ENCODE results near the gene TMEM272.

Gene TMEM272

DNA sequence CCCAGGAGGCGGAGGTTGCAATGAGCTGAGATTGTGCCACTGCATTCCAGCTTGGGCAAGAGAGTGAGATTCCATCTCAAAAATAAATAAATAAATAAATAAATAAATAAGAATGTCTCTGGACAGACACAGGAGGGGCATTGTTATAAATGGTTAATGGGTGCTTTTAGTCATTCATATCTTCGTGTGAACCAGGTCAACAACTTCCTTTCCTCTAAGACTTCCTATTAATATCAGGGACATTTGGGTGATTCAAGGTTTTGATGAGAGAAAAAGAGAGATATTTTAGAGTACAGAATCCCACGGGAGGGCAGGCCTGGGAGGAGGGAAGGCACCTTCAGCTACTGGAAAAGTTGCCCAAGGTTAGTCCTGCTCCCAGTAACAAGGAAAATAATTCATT lies 64.9 kb downstream of the TMEM272 start:
- DNase-seq (ENCODE audit: low read depth) = no peak

DNA sequence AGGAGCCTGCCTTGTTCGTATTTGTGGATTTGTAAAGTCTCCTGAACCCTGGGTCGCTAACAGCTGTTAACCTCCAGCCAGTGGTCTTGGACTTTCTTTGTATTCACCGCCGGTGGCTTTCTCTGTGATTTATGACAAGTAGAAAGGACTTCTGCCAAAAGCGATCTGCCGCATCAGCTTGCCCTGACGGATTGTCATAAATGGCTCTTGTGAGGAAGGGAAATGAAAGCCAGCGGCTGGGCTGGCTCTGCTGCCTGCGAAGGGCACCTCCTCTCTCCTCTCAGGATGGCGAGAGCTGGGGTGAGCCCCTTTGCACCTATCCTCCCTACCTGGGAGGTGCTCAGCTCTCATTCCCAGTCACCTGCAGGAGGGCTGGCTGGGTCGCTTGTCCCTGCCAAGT lies 66.6 kb downstream of the TMEM272 start:
- DNase-seq (ENCODE audit: low read depth) = no peak

DNA sequence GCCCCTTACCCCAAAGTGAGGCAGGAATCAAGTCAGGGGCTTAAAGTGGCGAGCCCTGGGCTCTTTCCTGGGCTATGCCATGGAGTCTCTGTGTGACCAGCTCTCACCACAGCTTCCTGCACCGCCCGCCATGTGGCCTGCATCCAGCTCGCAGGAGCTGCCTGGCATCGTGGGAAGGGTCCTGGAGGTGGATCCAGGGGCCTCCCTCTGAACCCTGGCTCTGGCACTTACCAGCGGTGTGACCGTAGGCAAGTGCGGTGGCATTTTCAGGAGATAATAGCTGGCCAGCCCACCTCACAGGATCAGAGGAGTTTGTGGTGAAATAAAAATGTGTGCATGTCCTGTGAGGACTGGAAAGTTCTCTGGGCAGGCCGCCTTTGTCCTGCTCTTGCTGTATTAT lies 67.1 kb downstream of the TMEM272 start:
- DNase-seq (ENCODE audit: low read depth) = no peak

DNA sequence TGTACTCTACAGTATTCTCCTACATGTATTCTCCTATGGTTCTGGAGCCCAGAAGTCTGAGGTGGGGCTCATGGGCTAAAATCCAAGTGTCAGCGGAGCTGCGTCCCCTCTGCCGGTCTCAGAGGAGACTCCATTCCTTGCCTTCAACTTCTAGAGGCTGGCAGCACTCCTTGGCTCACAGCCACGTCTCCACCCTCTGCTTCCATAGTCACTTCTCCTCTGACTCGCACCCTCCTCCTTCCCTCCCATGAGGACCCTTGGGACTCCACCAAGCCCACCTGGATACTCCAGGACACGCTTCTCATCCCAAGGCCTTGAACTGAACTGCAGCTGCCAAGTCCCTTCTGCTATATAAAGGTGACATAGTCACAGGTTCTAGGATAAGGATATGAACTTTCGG lies 68.8 kb downstream of the TMEM272 start:
- DNase-seq (ENCODE audit: low read depth) = no peak

DNA sequence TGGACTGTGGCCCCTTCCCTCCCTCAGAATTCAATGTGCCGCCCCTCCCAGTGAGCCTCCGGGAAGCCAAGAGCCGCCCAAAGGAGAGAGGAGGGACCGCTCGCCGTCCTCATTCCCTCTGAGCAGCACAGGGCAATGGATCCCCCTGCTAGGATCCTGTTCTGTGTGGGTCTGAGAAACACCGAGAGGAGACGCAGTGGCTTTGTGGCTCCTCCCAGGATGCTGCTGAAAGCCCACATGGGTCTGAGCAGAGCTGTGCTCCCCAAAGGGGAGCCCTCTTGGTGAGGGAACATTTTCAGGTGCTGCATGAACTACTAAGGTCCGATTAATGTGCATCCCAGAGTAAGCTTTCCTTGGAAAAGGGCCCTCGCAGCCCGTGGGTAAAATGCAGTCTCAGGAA lies 71.5 kb downstream of the TMEM272 start:
- DNase-seq (ENCODE audit: low read depth) = no peak

DNA sequence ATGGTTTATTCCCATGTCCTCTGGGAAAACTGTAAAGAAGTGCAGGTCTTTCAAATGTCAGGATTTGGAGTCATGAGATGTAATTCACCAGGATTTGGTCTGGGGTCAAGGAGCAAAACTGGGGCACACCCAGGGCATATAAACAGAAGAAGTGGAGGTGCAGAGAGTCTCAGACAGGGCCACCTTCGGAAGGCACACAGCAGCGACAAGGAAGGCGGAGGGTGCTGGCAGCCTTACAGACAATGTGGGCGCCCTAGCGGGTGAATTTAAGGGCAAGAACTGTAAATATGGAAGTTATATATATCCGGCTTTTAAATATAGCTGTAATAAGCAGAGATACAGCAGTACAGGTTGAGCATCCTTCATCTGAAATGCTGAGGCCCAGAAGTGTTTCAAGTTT lies 72.2 kb downstream of the TMEM272 start:
- no peak for DNase-seq (ENCODE audit: low read depth)

DNA sequence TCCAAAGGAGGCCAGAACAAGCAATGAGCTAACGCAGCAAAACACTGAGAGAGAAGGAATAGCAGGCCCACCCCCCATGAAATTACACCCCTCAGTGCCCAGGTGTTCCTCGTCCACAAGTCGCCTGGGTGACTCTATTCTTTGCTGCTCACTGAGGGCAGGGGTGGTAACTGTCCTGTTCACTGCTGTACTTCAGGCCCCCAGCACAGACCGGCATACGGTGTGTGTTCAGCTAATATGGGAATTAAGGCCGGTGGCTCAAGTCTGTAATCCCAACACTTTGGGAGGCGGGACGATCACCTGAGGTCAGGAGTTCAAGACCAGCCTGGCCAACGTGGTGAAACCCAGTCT lies 72.9 kb downstream of the TMEM272 start:
- no peak for DNase-seq (ENCODE audit: low read depth)

DNA sequence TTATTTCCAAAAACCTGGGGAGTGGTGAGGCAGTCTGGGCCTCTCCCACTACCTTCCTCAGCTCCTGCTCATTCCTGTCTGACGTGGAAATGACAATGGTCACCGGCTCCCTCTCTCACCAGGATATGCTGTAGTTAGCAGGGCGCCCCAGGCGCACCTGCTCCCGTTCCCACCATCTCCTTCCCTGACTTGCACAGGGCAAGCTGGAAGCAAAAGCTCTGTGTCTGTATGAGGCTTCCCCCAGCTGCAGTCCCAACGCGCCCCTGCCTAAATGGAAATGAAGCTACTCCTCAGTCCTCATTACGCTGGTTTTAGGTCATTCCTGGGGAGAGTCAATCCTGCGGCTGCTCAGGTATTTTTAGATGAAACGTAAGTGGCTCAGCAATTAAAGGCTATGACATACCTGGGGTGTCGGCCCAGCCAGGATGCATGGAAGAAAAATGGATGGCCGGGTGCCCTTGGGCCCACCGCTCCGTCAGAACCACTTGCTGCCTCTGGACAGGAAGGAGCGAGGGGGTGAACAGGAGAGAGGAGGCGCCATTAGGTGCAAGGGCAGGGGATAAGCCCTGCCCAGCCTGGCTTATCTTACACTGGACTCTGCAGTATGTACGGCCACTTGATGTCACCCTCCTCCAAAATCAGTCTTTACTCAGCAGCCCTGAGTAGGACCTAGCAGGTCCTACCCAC lies 73.4 kb downstream of the TMEM272 start:
- no peak for DNase-seq (ENCODE audit: low read depth)

DNA sequence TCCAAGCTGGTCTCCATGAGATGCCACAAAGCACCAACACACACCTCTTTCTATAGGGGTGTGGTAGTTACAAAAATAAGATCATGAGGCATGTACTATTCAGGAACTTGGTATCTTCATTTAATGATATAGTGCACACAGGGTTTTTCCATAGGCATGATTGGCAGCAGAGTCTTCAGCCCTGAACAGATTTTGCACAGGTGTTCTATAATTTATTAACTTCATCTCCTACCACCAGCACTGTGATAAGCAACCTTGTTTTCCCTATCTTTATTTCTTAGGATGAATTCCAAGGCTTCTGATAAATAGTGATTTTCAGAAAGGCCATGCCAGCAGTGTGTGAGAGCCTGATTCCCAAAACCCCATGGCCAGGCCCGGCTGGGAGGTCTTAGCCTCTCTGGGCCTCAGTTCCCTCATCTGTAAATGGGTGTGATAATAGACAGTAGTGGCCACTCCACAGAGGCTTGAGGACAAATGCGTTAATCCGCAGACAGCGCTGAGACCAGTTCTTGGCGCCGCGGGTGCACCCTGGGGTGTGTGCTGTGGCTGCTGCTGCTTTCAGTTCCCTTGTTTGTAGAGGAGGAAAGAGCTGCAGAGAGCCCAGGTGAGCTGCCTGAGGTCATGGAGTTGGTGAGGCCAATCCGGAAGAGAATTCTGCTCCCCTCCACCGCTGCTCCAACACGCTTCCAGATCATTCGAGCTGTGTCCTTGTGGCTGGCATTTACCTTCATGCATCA lies 74.1 kb downstream of the TMEM272 start:
- DNase-seq (ENCODE audit: low read depth) = no peak

DNA sequence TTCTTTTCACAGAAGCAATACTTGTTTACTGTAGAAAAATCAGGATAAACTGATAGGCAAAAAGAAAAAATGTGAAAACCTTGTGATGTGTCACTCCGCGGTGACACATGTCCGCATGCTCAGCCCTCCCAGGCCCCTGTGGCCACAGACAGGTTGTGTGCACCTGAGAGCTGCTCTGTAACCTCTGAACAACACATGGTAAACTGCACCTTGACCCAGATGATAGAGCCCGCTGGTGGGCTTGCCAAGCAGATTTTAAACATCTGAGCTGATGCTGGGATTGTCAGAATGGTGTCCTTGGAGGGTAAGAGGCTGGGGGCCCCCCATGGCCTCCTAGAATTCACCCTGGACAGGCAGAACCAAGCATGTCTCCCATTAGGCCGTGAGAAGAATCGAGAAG lies 74.8 kb downstream of the TMEM272 start:
- DNase-seq (ENCODE audit: low read depth) = no peak

DNA sequence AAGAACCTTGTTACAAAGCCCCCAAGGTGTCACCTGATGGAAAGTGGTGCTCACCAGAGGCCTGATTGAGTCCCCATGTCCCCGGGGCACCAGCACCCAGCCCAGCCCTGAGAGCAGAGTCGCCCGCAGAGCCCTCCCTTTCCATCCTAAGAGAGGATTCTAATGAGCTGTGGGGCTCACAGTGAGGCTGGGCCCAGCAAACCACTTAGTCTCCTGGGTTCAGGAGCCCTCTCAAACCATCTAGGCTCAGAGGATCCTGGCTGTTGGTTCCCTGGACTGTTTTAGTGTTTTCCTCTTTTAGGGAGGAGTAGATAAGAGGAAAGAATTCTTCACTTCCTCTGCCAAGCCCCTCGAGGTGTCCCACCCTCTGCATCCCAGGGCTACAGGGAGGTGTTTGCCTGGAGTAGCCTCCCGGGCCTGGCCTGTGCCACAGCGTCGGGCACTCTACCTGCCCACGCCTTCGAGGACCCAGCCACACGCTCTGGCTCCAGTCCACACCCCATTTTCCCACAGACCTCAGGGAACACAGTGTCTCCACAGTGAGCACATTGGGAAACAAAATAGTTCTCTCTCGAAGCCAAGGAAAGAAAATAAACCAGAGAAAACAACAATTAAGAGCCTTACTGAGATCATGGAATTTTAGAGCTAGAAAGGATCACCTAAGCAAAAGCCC lies 75.4 kb downstream of the TMEM272 start:
- DNase-seq (ENCODE audit: low read depth) = no peak

DNA sequence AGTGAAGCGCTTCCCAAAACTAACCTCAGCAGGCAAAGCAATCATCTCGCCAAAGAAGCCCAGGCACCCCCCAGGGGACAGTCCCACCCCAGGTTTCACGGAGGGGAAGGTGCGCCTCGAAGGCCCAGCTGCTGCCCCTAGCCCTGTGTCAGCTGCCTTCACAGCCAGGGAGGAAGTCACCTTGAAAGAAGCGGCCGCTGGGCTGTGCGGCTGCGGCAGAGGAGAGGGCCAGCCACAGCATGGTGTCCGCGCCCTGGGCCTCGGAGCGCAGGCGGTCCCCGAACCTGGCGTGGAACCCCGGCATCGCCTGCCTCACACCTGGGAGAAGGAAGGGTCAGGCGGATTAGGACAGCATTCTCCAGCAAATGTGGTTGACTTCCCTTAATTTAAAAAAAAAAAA lies 76.0 kb downstream of the TMEM272 start:
- no peak for DNase-seq (ENCODE audit: low read depth)

DNA sequence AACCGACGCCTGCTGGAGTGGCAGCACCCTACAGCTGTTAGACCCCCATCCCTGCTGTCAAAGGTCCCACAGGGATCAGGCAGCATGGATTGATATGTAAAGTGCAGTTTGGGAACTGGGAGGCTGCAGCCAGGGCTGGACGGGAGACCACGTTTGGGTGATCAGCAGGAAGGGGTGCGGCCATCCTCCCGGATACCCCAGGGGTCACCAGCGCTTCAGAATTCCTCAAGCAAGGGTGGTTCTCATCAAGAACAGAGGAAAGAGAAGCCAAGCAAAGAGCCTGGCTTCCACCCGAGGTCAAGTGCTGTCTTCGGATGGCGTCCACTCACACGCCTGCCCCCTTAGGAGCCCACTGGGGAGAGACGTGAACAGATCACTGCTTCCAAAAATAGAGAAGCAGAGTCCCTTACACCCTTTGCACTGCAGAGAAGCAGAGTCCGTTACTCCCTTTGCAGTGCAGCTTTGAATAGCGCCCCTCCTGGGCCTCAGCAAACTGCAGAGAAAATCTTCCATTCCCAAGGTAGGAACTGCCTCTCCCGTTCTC lies 76.5 kb downstream of the TMEM272 start:
- DNase-seq (ENCODE audit: low read depth) = no peak

DNA sequence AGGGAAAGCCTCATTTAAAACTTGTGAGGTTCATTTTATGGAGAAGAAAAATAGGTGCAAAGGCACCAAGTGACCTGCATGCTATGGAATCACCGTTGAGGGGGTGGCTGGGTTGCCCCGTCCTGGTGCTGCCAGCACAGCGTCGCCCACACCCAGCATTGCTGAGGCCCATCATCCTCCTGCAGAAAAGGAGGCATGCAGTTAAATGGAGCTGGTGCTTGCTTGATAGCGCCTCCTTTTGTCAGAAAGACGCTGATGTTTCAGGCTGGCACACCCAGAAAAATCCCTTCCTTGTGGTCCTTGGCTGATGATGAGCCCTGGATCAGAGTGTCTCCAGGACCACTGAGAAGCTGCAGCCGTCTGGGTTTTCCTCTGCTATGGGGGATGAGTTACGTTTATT lies 77.9 kb downstream of the TMEM272 start:
- no peak for DNase-seq (ENCODE audit: low read depth)

DNA sequence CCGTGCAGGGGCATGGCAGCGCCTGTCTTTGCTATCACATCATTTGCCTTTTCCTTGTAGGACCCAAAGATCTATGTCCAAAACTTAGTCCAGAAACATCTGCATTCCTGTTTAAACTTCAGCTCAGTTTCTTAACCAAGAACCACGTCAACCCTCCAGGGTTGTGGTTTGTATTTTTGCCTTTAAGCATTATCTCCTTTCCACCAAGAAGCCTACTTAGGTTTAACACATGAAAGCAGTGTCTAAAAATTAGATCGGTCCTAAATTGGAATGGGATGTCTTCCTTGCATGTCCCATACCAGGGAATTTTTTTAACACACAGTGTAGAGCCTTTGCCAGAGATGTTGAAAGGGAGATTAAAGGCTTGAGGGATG lies 79.8 kb downstream of the TMEM272 start:
- DNase-seq (ENCODE audit: low read depth) = no peak

DNA sequence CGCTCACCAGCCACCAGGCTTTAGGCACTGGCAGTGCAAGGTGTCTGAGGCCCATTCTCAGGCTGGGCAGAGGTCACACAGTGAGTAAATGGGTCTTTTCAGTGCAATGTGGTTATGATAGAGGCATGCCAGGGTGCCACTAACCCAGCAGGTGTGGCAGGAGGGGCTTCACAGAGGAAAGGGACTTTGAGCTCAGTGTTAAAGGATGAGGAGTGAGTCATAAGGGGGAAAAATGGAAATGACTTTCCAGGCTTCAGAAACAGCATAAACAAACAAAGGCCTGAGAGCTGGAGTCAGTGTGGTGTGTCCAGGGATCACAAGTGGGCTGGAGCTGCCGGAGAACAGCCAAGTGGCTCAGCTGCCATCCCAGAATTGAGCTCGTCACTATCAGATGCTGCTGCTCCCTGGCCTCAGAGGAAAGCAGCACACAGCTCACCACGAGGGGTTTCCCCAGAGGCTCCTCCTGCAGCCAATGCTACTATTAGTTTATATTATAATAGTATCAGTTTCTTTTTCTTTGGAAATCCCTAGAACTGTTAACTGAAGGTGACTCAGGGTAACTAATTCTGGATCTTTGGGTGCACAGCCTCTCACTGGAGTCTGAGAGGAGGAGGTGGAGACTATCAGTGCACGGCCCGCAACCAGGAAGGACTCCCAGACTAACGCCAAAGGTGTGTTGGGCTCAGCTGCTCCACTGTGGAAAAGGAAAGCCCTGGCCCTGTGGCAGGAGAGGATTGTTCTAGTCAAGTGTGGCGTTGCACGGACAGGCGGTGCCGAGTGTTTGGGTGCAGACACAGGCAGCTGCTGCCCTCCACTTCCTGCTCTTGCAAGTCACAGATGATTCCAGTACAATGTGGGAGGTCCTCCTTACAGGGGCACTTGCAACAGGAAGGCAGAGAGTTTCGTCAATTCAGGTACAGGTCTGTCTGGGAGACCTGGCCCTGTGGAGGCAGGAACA lies 80.5 kb downstream of the TMEM272 start:
- DNase-seq (ENCODE audit: low read depth) = peak; percentile 11

DNA sequence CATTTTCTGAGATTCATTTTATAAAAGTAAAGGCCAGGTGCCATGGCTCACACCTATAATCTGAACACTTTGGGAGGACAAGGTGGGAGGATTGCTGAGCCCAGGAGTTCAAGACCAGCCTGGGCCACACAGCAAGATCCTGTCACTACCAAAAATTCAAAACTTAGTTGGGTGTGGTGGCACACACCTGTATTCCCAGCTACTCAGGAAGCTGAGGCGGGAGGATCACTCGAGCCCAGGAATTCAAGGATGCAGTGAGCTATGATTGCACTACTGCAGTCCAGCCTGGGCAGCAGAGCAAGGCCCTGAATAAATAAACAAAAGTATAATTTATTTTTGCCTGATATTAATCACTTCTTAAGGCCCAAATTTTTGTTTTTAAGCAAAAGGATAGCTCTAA lies 81.5 kb downstream of the TMEM272 start:
- DNase-seq (ENCODE audit: low read depth) = no peak
